ENCODE results near the gene ESPNL. TPM values are rescaled to one million over a fixed set of nuclear protein-coding genes. Genes with fewer than 3 reads are reported as not detected.

ESPNL gene
- total RNA-seq, 1 donor from 2014 or later = not detected

DNA sequence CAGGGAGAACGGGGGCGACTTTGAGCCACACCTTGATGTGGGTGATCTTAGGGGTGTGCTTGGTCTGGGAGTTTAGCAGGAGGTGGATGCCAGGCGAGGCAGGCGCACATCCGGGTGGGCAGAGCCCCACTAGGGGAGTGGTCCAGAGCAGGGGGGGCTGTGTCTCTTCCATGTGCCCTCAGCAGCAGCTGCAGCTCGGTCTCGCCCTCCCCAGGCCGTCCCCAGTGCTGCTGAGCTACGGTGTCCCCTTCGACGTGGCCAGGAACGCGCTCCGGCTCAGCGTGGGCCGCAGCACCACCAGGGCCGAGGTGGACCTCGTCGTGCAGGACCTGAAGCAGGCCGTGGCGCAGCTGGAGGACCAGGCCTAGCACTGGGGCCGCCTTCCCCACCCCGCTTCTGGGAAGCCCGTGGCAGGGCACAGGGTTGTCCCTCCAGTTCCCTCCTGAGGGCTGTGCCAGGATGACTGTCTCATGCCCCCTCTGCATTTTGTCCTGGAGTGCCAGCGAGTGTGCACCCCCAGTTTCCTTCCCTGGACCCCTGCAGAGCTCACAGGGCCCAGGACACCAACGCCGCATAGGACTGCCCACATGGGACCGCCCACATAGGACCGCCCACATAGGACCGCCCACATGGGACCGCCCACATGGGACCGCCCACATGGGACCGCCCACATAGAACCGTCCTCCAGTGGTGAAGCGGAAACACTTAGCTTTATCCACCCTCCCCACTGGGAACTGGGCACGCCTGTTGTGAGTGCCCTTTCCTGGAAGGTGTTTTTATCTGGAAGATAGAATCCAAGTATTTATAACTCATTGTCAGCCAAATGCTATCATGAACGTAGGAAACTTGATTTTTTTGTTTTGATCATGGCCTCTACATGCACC lies 1.9 kb upstream of the ESPNL start:
- H3K4me3 Mint-ChIP-seq (ENCODE audit: unreplicated experiment) = no peak overlapping the region
- H3K27me3 Mint-ChIP-seq (ENCODE audit: unreplicated experiment) = no peaks in the 10 kb centered on the region
- H3K9me3 Mint-ChIP-seq (ENCODE audit: unreplicated experiment) = no peaks in the 10 kb centered on the region
- DNase-seq (ENCODE audit: extremely low spot score, unreplicated experiment) = peak; percentile 76
- H3K4me1 Mint-ChIP-seq (ENCODE audit: unreplicated experiment) = peaks cover 6% of the 10 kb centered on the region
- TF ChIP-seq, protein P1, sequence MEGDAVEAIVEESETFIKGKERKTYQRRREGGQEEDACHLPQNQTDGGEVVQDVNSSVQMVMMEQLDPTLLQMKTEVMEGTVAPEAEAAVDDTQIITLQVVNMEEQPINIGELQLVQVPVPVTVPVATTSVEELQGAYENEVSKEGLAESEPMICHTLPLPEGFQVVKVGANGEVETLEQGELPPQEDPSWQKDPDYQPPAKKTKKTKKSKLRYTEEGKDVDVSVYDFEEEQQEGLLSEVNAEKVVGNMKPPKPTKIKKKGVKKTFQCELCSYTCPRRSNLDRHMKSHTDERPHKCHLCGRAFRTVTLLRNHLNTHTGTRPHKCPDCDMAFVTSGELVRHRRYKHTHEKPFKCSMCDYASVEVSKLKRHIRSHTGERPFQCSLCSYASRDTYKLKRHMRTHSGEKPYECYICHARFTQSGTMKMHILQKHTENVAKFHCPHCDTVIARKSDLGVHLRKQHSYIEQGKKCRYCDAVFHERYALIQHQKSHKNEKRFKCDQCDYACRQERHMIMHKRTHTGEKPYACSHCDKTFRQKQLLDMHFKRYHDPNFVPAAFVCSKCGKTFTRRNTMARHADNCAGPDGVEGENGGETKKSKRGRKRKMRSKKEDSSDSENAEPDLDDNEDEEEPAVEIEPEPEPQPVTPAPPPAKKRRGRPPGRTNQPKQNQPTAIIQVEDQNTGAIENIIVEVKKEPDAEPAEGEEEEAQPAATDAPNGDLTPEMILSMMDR (IDR thresholded peaks at IDR 0.05) = no peak
- H3K36me3 Mint-ChIP-seq (ENCODE audit: unreplicated experiment) = no peaks in the 10 kb centered on the region
- no peak overlapping the region for H3K27ac Mint-ChIP-seq (ENCODE audit: unreplicated experiment)

DNA sequence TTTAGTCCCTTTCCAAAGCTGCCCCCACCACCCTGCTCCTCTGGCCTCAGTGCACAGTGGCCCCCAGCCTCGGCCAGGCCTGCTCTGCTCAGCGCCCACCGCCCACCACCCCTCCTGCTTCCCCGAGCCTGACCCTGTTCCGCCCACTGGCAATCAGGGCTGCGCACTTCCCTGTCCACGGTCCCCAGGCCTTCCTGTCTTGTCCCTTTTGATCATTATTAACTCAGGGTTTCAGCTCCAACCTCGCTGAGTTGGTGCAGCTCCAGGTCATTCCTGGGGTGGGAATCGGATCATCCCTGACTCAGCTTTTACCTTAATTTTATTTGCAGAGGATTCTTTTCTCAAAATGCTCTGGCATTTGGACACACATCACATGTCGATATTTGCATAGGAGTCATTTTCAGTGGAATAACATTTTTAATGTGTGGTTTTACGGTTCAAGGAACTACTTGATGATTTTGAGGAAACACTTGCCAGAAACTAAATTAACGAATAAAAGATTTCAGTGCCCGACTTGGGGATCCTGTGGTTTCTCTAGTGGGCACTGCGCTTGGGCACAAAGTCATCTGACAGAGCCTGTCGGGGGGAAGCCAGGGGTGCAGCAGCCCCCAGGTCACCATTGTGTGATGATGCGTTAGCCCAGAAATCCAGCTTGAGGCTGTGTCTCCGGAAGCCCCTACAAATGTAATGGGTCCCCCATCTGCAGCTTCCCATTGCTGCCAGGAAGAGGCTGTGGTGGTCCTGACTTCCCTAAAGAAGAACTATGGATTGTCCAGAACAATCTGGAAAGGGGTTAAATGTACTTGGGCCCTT lies 1.0 kb upstream of the ESPNL start:
- no peaks in the 10 kb centered on the region for H3K36me3 Mint-ChIP-seq (ENCODE audit: unreplicated experiment)
- H3K4me3 Mint-ChIP-seq (ENCODE audit: unreplicated experiment) = no peak overlapping the region
- TF ChIP-seq, protein P1 (IDR thresholded peaks at IDR 0.05) = no peak
- peak; percentile 77 for DNase-seq (ENCODE audit: extremely low spot score, unreplicated experiment)
- H3K9me3 Mint-ChIP-seq (ENCODE audit: unreplicated experiment) = no peaks in the 10 kb centered on the region
- peaks cover 6% of the 10 kb centered on the region for H3K4me1 Mint-ChIP-seq (ENCODE audit: unreplicated experiment)
- no peak overlapping the region for H3K27ac Mint-ChIP-seq (ENCODE audit: unreplicated experiment)
- H3K27me3 Mint-ChIP-seq (ENCODE audit: unreplicated experiment) = no peaks in the 10 kb centered on the region

DNA sequence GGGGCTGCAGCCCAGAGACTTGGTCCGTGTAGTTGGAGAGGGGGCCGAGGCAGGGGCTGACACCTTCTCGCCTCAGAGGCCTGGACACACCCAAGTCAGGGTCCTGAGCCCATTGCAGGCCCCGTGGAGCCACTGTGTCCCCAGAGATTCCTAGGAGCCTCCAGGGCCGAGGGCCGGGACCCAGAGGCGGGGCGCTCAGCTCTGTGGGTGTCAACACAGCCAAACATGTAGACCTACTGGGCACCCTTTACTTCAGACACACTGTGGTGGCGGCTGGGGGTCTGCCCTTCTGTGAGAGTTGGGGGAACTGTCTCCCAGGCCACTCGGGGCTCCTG lies 459 bp upstream of the ESPNL start:
- peak; percentile 63 for DNase-seq (ENCODE audit: extremely low spot score, unreplicated experiment)
- H3K36me3 Mint-ChIP-seq (ENCODE audit: unreplicated experiment) = no peaks in the 10 kb centered on the region
- TF ChIP-seq, protein P1 (IDR thresholded peaks at IDR 0.05) = no peak
- no peak overlapping the region for H3K27ac Mint-ChIP-seq (ENCODE audit: unreplicated experiment)
- H3K4me3 Mint-ChIP-seq (ENCODE audit: unreplicated experiment) = no peak overlapping the region
- no peaks in the 10 kb centered on the region for H3K9me3 Mint-ChIP-seq (ENCODE audit: unreplicated experiment)
- peaks cover 6% of the 10 kb centered on the region for H3K4me1 Mint-ChIP-seq (ENCODE audit: unreplicated experiment)
- H3K27me3 Mint-ChIP-seq (ENCODE audit: unreplicated experiment) = no peaks in the 10 kb centered on the region

DNA sequence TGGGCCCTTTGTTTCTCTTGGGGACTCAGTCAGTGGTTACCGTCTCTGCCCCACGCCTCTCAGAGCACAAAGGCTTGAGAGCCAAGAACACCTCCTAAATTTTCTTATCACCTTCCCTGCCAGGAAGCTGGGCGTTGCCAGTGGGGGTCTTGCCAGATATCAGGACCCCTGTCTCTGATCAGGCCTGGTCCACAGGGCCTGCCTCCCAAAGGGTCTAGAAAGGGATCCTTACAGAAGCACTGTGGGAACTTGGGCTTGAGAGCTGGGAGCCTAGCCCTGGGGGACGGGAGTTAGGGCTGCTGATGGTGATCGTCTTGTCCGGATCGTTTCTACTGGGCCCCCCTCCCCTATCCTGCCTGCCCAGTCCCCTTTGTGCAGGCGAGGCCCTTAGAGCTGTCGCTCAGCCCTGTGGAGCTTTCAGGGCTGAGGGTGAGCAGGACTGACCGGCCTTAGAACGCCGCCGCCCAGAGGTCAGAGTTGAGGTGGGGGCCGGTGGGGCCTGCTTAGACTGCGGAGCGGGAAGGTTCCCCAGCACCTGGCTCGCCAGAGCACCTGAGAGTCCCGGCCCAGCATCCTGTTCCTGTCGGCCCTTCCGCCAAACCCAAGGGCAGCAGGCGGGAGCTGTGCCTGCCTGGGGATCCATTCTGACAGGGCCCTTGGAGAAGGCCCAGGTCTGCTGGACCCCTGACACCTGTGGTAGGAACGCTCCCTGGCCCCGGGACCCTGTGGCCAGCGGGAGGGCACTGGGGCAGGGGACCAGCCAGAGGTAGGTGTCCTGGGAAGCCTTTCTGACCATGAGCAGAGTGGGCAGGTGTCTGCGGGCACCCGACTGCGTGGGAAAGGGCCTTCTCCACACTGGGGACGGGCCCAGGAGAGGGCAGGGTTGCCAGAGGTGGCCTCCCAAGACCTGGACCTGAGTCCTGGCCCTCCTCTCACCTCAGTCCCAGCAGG lies 956 bp downstream of the ESPNL start:
- H3K4me1 Mint-ChIP-seq (ENCODE audit: unreplicated experiment) = peaks cover 6% of the 10 kb centered on the region
- DNase-seq (ENCODE audit: extremely low spot score, unreplicated experiment) = peak; percentile 83
- TF ChIP-seq, protein P1 (IDR thresholded peaks at IDR 0.05) = no peak
- no peak overlapping the region for H3K4me3 Mint-ChIP-seq (ENCODE audit: unreplicated experiment)
- no peaks in the 10 kb centered on the region for H3K36me3 Mint-ChIP-seq (ENCODE audit: unreplicated experiment)
- H3K27ac Mint-ChIP-seq (ENCODE audit: unreplicated experiment) = no peak overlapping the region
- H3K27me3 Mint-ChIP-seq (ENCODE audit: unreplicated experiment) = no peaks in the 10 kb centered on the region
- H3K9me3 Mint-ChIP-seq (ENCODE audit: unreplicated experiment) = no peaks in the 10 kb centered on the region
